ENCODE measurements around the gene TMEM52. TPM values are rescaled to one million over a fixed set of nuclear protein-coding genes. Genes with fewer than 3 reads are reported as not detected.

The TMEM52 gene
- total and polyA plus RNA-seq, 4 donors = 1.7 to 9.0 (median 5.2) TPM

DNA sequence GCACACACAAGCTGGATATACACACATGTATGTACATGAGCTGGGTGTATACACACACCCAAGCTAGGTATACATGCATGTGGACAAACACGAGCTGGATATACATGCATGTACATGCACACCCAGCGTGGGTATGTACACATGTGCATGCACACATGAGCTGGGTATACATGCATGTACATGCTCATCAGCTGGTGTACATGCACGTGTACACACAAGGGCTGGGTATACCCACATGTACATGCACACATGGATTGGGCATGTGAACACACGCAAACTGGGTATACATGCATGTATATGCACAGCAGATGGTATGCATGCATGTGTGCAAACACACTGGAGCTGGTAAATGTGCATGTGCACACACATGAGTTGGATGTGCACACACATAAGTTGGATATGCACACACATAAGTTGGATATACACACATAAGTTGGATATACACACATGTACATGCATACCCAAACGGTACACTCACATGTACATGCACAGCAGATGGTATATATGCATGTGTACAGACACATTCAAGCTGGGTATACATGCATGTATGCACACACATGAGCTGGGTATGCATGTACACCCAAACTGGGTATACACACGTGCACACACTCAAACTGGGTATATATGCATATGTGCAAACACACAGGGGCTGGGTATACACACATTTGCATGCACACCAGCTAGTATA, 20.7 kb downstream of the TMEM52 start:
- Histone ChIP-seq H3K9me3 (ENCODE audit: control insufficient read depth, insufficient read depth, low read length) (no peaks in the 10 kb centered on the region), H3K27me3 (ENCODE audit: control insufficient read depth, insufficient read depth, low read length) (no peaks in the 10 kb centered on the region), H3K4me1 (ENCODE audit: control insufficient read depth, insufficient read depth, low read length) (peaks cover 28% of the 10 kb centered on the region), H3K27ac (ENCODE audit: low read depth, low read length) (no peak overlapping the region), H3K36me3 (ENCODE audit: control insufficient read depth, insufficient read depth, low read length) (peaks cover 4% of the 10 kb centered on the region), H3K4me3 (ENCODE audit: low read depth, low read length) (no peak overlapping the region)
- WGBS (ENCODE audit: insufficient coverage) = 93% methylated on average over 3 of the region's 6 CpGs
- no peak for DNase-seq (ENCODE audit: low read depth in 4 of 6, low spot score in 6 of 6)

DNA sequence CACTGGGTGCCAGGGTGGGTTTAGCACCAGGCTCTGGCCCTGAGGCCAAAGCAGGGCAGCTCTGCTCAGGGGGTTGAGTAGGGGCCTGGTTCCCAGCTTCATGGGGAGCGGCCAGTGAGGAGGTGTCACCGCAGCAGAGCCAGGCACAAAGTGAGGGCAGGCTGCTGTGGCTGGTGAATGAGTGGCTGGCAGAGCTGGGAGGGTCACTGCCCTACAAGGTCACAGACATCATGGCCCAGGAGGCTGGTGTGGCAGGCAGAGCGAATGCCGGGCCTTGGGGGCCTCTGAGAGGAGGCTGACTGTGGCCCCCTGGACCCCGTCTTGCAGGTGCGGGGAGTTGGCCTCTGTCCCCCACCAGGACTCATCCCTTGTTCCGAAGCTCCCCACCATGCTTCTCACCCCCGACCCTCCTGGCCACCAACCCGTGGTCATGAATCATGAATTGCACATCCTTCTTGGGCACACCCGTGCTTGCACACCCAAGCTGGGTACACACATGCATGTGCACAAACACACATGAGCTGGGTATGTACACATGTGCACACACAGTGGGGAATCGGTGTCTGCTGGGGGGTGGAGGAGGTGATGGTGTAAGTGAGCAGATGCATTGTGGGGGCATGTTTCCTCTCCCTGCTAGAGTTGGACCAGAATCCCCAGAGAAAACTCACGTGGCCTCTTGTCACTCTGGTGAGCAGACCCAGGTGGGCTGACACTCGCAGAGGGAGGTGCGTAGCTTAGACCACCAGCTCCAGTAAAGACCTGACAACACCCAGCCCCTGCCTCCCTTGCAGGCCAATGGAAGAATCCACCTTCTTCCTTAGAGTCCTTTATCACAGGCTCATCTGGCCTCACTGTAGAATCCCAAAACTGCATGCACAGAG, 23.4 kb downstream of the TMEM52 start:
- Histone ChIP-seq H3K4me1 (ENCODE audit: control insufficient read depth, insufficient read depth, low read length) (peaks cover 45% of the 10 kb centered on the region), H3K9me3 (ENCODE audit: control insufficient read depth, insufficient read depth, low read length) (no peaks in the 10 kb centered on the region), H3K27ac (ENCODE audit: low read depth, low read length) (no peak overlapping the region), H3K27me3 (ENCODE audit: control insufficient read depth, insufficient read depth, low read length) (no peaks in the 10 kb centered on the region), H3K4me3 (ENCODE audit: low read depth, low read length) (no peak overlapping the region), H3K36me3 (ENCODE audit: control insufficient read depth, insufficient read depth, low read length) (peaks cover 17% of the 10 kb centered on the region)
- DNase-seq (ENCODE audit: low read depth in 4 of 6, low spot score in 6 of 6) = no peak
- WGBS (ENCODE audit: insufficient coverage) = 85% methylated on average over 14 of the region's 14 CpGs

- WGBS (ENCODE audit: insufficient coverage) = 38% methylated on average over 6 of the region's 10 CpGs
- H3K27ac ChIP-seq (ENCODE audit: low read depth, low read length) = no peak overlapping the region
- H3K36me3 ChIP-seq (ENCODE audit: control insufficient read depth, insufficient read depth, low read length) = peaks cover 17% of the 10 kb centered on the region
- no peaks in the 10 kb centered on the region for H3K9me3 ChIP-seq (ENCODE audit: control insufficient read depth, insufficient read depth, low read length)
- no peaks in the 10 kb centered on the region for H3K27me3 ChIP-seq (ENCODE audit: control insufficient read depth, insufficient read depth, low read length)
- no peak overlapping the region for H3K4me3 ChIP-seq (ENCODE audit: low read depth, low read length)
- peak in 1 of 6 donors; percentile 38 for DNase-seq (ENCODE audit: low read depth in 4 of 6, low spot score in 6 of 6)
- H3K4me1 ChIP-seq (ENCODE audit: control insufficient read depth, insufficient read depth, low read length) = peaks cover 45% of the 10 kb centered on the region
These were observed 24.0 kb downstream of the TMEM52 start for GRCh38 chr1:1895060-1895418.

GRCh38 chr1:1894354-1895059, 24.6 kb downstream of the TMEM52 start:
- no peak overlapping the region for H3K27ac ChIP-seq (ENCODE audit: low read depth, low read length)
- H3K27me3 ChIP-seq (ENCODE audit: control insufficient read depth, insufficient read depth, low read length) = no peaks in the 10 kb centered on the region
- 30% methylated on average over 13 of the region's 14 CpGs for WGBS (ENCODE audit: insufficient coverage)
- H3K4me1 ChIP-seq (ENCODE audit: control insufficient read depth, insufficient read depth, low read length) = peaks cover 42% of the 10 kb centered on the region
- peaks cover 17% of the 10 kb centered on the region for H3K36me3 ChIP-seq (ENCODE audit: control insufficient read depth, insufficient read depth, low read length)
- H3K9me3 ChIP-seq (ENCODE audit: control insufficient read depth, insufficient read depth, low read length) = no peaks in the 10 kb centered on the region
- H3K4me3 ChIP-seq (ENCODE audit: low read depth, low read length) = no peak overlapping the region
- DNase-seq (ENCODE audit: low read depth in 4 of 6, low spot score in 6 of 6) = peak in 2 of 6 donors; percentile 17 to 44

GRCh38 chr1:1893997-1894353, 25.1 kb downstream of the TMEM52 start:
- H3K9me3 ChIP-seq (ENCODE audit: control insufficient read depth, insufficient read depth, low read length) = no peaks in the 10 kb centered on the region
- DNase-seq (ENCODE audit: low read depth in 4 of 6, low spot score in 6 of 6) = no peak
- no peak overlapping the region for H3K4me3 ChIP-seq (ENCODE audit: low read depth, low read length)
- H3K27ac ChIP-seq (ENCODE audit: low read depth, low read length) = no peak overlapping the region
- H3K27me3 ChIP-seq (ENCODE audit: control insufficient read depth, insufficient read depth, low read length) = no peaks in the 10 kb centered on the region
- WGBS (ENCODE audit: insufficient coverage) = 90% methylated on average over 2 of the region's 2 CpGs
- H3K4me1 ChIP-seq (ENCODE audit: control insufficient read depth, insufficient read depth, low read length) = peaks cover 44% of the 10 kb centered on the region
- H3K36me3 ChIP-seq (ENCODE audit: control insufficient read depth, insufficient read depth, low read length) = peaks cover 17% of the 10 kb centered on the region

DNA sequence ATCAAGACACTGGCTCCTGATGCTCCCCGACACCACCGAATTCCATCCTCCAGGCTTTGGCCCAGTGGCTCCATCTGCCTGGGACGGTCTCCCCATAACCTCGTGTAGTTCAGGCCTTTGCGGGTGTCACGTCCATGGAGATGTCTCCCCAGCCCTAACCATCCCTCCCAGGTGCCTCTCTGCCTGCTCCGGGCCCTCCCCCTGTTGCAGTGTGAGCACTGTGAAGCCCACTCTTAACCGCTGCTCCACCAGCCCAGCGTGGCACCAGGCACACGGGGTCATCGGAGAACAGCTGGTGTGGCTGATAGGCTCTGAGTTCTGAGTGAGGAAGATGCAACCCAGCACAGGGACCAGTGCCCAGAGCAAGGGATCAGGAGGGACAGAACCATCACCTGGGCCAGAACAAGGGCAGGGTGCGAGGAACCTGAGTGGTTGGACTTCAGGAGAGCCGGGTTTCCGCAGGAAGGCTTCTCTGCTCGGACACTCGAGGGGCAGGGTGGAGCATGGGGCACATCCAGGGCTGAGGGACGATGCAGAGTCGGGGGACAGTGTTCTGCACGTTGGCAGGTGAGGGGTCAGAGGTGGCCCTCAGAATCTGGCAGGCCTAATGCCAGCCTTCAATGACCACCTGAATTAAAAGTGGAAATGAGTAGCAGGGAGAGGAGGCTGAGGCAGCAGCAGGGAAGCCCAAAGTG, 25.6 kb downstream of the TMEM52 start:
- H3K27ac ChIP-seq (ENCODE audit: low read depth, low read length) = no peak overlapping the region
- no peak overlapping the region for H3K4me3 ChIP-seq (ENCODE audit: low read depth, low read length)
- no peaks in the 10 kb centered on the region for H3K9me3 ChIP-seq (ENCODE audit: control insufficient read depth, insufficient read depth, low read length)
- peaks cover 17% of the 10 kb centered on the region for H3K36me3 ChIP-seq (ENCODE audit: control insufficient read depth, insufficient read depth, low read length)
- peaks cover 49% of the 10 kb centered on the region for H3K4me1 ChIP-seq (ENCODE audit: control insufficient read depth, insufficient read depth, low read length)
- no peak for DNase-seq (ENCODE audit: low read depth in 4 of 6, low spot score in 6 of 6)
- no peaks in the 10 kb centered on the region for H3K27me3 ChIP-seq (ENCODE audit: control insufficient read depth, insufficient read depth, low read length)
- 91% methylated on average over 19 of the region's 19 CpGs for WGBS (ENCODE audit: insufficient coverage)

GRCh38 chr1:1892763-1893120, 26.3 kb downstream of the TMEM52 start:
- no CpG with 5 or more reads among the region's 7 CpGs for WGBS (ENCODE audit: insufficient coverage)
- Histone ChIP-seq H3K4me1 (ENCODE audit: control insufficient read depth, insufficient read depth, low read length) (peaks cover 54% of the 10 kb centered on the region), H3K4me3 (ENCODE audit: low read depth, low read length) (no peak overlapping the region), H3K27me3 (ENCODE audit: control insufficient read depth, insufficient read depth, low read length) (no peaks in the 10 kb centered on the region), H3K9me3 (ENCODE audit: control insufficient read depth, insufficient read depth, low read length) (no peaks in the 10 kb centered on the region), H3K27ac (ENCODE audit: low read depth, low read length) (no peak overlapping the region), H3K36me3 (ENCODE audit: control insufficient read depth, insufficient read depth, low read length) (peaks cover 17% of the 10 kb centered on the region)
- no peak for DNase-seq (ENCODE audit: low read depth in 4 of 6, low spot score in 6 of 6)

- DNase-seq (ENCODE audit: low read depth in 4 of 6, low spot score in 6 of 6) = no peak
- Histone ChIP-seq H3K27me3 (ENCODE audit: control insufficient read depth, insufficient read depth, low read length) (no peaks in the 10 kb centered on the region), H3K27ac (ENCODE audit: low read depth, low read length) (peak overlapping the region; percentile 64), H3K36me3 (ENCODE audit: control insufficient read depth, insufficient read depth, low read length) (peaks cover 17% of the 10 kb centered on the region), H3K4me1 (ENCODE audit: control insufficient read depth, insufficient read depth, low read length) (peaks cover 58% of the 10 kb centered on the region), H3K4me3 (ENCODE audit: low read depth, low read length) (peak overlapping the region; percentile 57), H3K9me3 (ENCODE audit: control insufficient read depth, insufficient read depth, low read length) (no peaks in the 10 kb centered on the region)
- WGBS (ENCODE audit: insufficient coverage) = 85% methylated on average over 15 of the region's 21 CpGs
These were observed 26.9 kb downstream of the TMEM52 start for GRCh38 chr1:1892079-1892762.
